Mesenchymal stem cell (in vitro differentiated cells and primary cell): ENCODE data around the gene FBXO8.

ENCODE experiments used
- DNase-seq: peaks from one replicate; pipeline ENCODE4 v3.0.0-alpha.2; 2013
- H2AFZ ChIP-seq: one replicate; pipeline ENCODE4 v1.6.1; 2013; ENCODE audit warnings: low read depth, mild to moderate bottlenecking, control low read depth, inconsistent platforms, low read length, moderate library complexity
- H2AK5ac ChIP-seq: 2 replicates; pipeline ENCODE4 v1.6.1; 2013; ENCODE audit warnings: low read length, moderate library complexity, mild to moderate bottlenecking, inconsistent platforms; ENCODE audit not compliant: severe bottlenecking
- H2BK120ac ChIP-seq: one replicate; pipeline ENCODE4 v1.6.1; 2013; ENCODE audit warnings: low read depth, mild to moderate bottlenecking, inconsistent platforms, low read length, moderate library complexity
- H2BK12ac ChIP-seq, 2 experiments: one replicate each; pipeline ENCODE4 v1.6.1; 2013; ENCODE audit warnings: inconsistent platforms in 2 of 2, low read length in 2 of 2, mild to moderate bottlenecking in 2 of 2, moderate library complexity in 2 of 2, control low read depth in 1 of 2
- H2BK15ac ChIP-seq: one replicate; pipeline ENCODE4 v1.6.1; 2013; ENCODE audit warnings: mild to moderate bottlenecking, low read depth, inconsistent platforms; ENCODE audit not compliant: poor library complexity, severe bottlenecking
- H2BK5ac ChIP-seq: 2 replicates; pipeline ENCODE4 v1.6.1; 2013; ENCODE audit warnings: low read depth, mild to moderate bottlenecking, low read length, control low read depth, inconsistent platforms; ENCODE audit not compliant: poor library complexity, severe bottlenecking
- H3K14ac ChIP-seq, 2 experiments: one replicate each; pipeline ENCODE4 v1.6.1; 2013; ENCODE audit warnings: inconsistent platforms in 2 of 2, low read length in 2 of 2, control low read depth in 1 of 2, mild to moderate bottlenecking in 1 of 2, moderate library complexity in 1 of 2
- H3K18ac ChIP-seq, 2 experiments: one replicate each; pipeline ENCODE4 v1.6.1; 2013; ENCODE audit warnings: inconsistent platforms in 2 of 2, low read length in 2 of 2, control low read depth in 1 of 2, low read depth in 1 of 2, mild to moderate bottlenecking in 1 of 2
- H3K23ac ChIP-seq, 2 experiments: one replicate each; pipeline ENCODE4 v1.6.1; 2013; ENCODE audit warnings: inconsistent platforms in 2 of 2, low read length in 2 of 2, mild to moderate bottlenecking in 2 of 2, moderate library complexity in 2 of 2, control low read depth in 1 of 2
- H3K27ac ChIP-seq: 2 replicates; pipeline ENCODE4 v1.5.1; 2013; ENCODE audit warnings: mild to moderate bottlenecking, moderate library complexity, low read length, control low read depth, inconsistent platforms; ENCODE audit not compliant: poor library complexity, severe bottlenecking
- H3K27me3 ChIP-seq, 2 experiments: 2 replicates each; pipeline versions ENCODE4 v1.6.1 to v1.7.0; 2013; ENCODE audit warnings: low read length in 2 of 2, mild to moderate bottlenecking in 2 of 2, moderate library complexity in 2 of 2, control low read depth in 1 of 2, inconsistent platforms in 1 of 2; ENCODE audit not compliant: control insufficient read depth in 1 of 2, insufficient read depth in 1 of 2
- H3K36me3 ChIP-seq, 2 experiments: 2 replicates each; pipeline versions ENCODE4 v1.6.1 to v1.7.0; 2013; ENCODE audit warnings: low read length in 2 of 2, control low read depth in 1 of 2, inconsistent platforms in 1 of 2, low read depth in 1 of 2, mild to moderate bottlenecking in 1 of 2; ENCODE audit not compliant: insufficient read depth in 2 of 2, control insufficient read depth in 1 of 2
- H3K4ac ChIP-seq, 2 experiments: one replicate each; pipeline ENCODE4 v1.6.1; 2013; ENCODE audit warnings: inconsistent platforms in 2 of 2, low read length in 2 of 2, mild to moderate bottlenecking in 2 of 2, moderate library complexity in 2 of 2, control low read depth in 1 of 2, low read depth in 1 of 2
- H3K4me1 ChIP-seq: 2 replicates; pipeline ENCODE4 v1.6.1; 2013; ENCODE audit warnings: low read depth, low read length, control low read depth; ENCODE audit not compliant: control insufficient read depth, insufficient read depth
- H3K4me2 ChIP-seq: 2 replicates; pipeline ENCODE4 v1.6.1; 2013; ENCODE audit warnings: low read length, mild to moderate bottlenecking, inconsistent platforms; ENCODE audit not compliant: poor library complexity, severe bottlenecking
- H3K4me3 ChIP-seq, 2 experiments: 2 replicates each; pipeline versions ENCODE4 v1.5.1 to v1.7.0; 2013; ENCODE audit warnings: low read length in 2 of 2, mild to moderate bottlenecking in 2 of 2, control low read depth in 1 of 2, low read depth in 1 of 2; ENCODE audit not compliant: insufficient read depth in 1 of 2
- H3K79me1 ChIP-seq: replicated peaks from 2 replicates; pipeline ENCODE4 v1.6.1; 2013; ENCODE audit warnings: mild to moderate bottlenecking, control low read depth, low read length, inconsistent platforms; ENCODE audit not compliant: poor library complexity, severe bottlenecking
- H3K9ac ChIP-seq: 2 replicates; pipeline ENCODE4 v1.7.0; 2013; ENCODE audit warnings: mild to moderate bottlenecking, low read length, moderate library complexity
- H3K9me3 ChIP-seq: 2 replicates; pipeline ENCODE4 v1.7.0; 2013; ENCODE audit warnings: mild to moderate bottlenecking, low read length; ENCODE audit not compliant: control insufficient read depth
- H4K8ac ChIP-seq: one replicate; pipeline ENCODE4 v1.6.1; 2013; ENCODE audit warnings: inconsistent platforms, mild to moderate bottlenecking, low read length, moderate library complexity
- H4K91ac ChIP-seq: one replicate; pipeline ENCODE4 v1.6.1; 2013; ENCODE audit warnings: mild to moderate bottlenecking, low read length, inconsistent platforms
- WGBS: methylation state at CpG from one replicate; pipeline ENCODE4 v1.1.7; 2013; ENCODE audit warnings: mixed read lengths; 5-methylcytosine and 5-hydroxymethylcytosine counted together

FBXO8 gene

GRCh38 chr4:174245714-174246113, 37.8 kb downstream of the FBXO8 start:
- H3K79me1 ChIP-seq = no peaks in the 10 kb centered on the region
- H2BK120ac ChIP-seq = no peak overlapping the region
- H4K91ac ChIP-seq = no peak overlapping the region
- H3K14ac ChIP-seq = no peak overlapping the region
- no peak overlapping the region for H3K27ac ChIP-seq
- H4K8ac ChIP-seq = no peak overlapping the region
- WGBS = no CpG with 5 or more reads among the region's 1 CpG
- H3K36me3 ChIP-seq = peaks cover 0 to 1% of the 10 kb centered on the region in 2 experiments
- no peak overlapping the region for H3K18ac ChIP-seq
- H3K4me1 ChIP-seq = no peaks in the 10 kb centered on the region
- DNase-seq = no peak
- H3K9ac ChIP-seq = no peak overlapping the region
- no peak overlapping the region for H3K23ac ChIP-seq
- H3K4ac ChIP-seq = no peak overlapping the region
- no peaks in the 10 kb centered on the region for H3K9me3 ChIP-seq
- no peak overlapping the region for H2AK5ac ChIP-seq
- H2BK12ac ChIP-seq = no peak overlapping the region
- no peak overlapping the region for H2BK15ac ChIP-seq
- no peak overlapping the region for H3K4me3 ChIP-seq
- no peak overlapping the region for H3K4me2 ChIP-seq
- H2AFZ ChIP-seq = no peak overlapping the region
- H3K27me3 ChIP-seq = no peaks in the 10 kb centered on the region
- H2BK5ac ChIP-seq = no peak overlapping the region

GRCh38 chr4:174244441-174244840, 39.0 kb downstream of the FBXO8 start:
- WGBS = no CpG with 5 or more reads among the region's 1 CpG
- H2BK5ac ChIP-seq = no peak overlapping the region
- H3K27ac ChIP-seq = no peak overlapping the region
- H3K18ac ChIP-seq = no peak overlapping the region
- DNase-seq = no peak
- H2BK120ac ChIP-seq = no peak overlapping the region
- H3K9ac ChIP-seq = no peak overlapping the region
- H2BK12ac ChIP-seq = no peak overlapping the region
- H2BK15ac ChIP-seq = no peak overlapping the region
- no peak overlapping the region for H3K14ac ChIP-seq
- peaks cover 0 to 8% of the 10 kb centered on the region in 2 experiments for H3K36me3 ChIP-seq
- no peak overlapping the region for H2AFZ ChIP-seq
- H3K4me1 ChIP-seq = no peaks in the 10 kb centered on the region
- no peak overlapping the region for H3K4me3 ChIP-seq
- no peaks in the 10 kb centered on the region for H3K27me3 ChIP-seq
- no peak overlapping the region for H3K23ac ChIP-seq
- no peak overlapping the region for H4K8ac ChIP-seq
- H3K9me3 ChIP-seq = no peaks in the 10 kb centered on the region
- H2AK5ac ChIP-seq = no peak overlapping the region
- H4K91ac ChIP-seq = no peak overlapping the region
- peaks cover 1% of the 10 kb centered on the region for H3K79me1 ChIP-seq
- H3K4ac ChIP-seq = no peak overlapping the region
- no peak overlapping the region for H3K4me2 ChIP-seq

GRCh38 chr4:174241162-174241561, 42.3 kb downstream of the FBXO8 start:
- no peak overlapping the region for H3K9ac ChIP-seq
- H3K14ac ChIP-seq = no peak overlapping the region
- H3K27me3 ChIP-seq = no peaks in the 10 kb centered on the region
- WGBS = 82% methylated on average over 2 of the region's 3 CpGs
- no peak for DNase-seq
- H3K4me3 ChIP-seq = no peak overlapping the region
- H3K4me1 ChIP-seq = no peaks in the 10 kb centered on the region
- H3K36me3 ChIP-seq = peaks cover 0 to 32% of the 10 kb centered on the region in 2 experiments
- H3K4me2 ChIP-seq = no peak overlapping the region
- no peak overlapping the region for H2BK15ac ChIP-seq
- H4K8ac ChIP-seq = no peak overlapping the region
- no peak overlapping the region for H2AK5ac ChIP-seq
- no peak overlapping the region for H3K18ac ChIP-seq
- H2AFZ ChIP-seq = no peak overlapping the region
- no peak overlapping the region for H2BK12ac ChIP-seq
- H2BK120ac ChIP-seq = no peak overlapping the region
- no peak overlapping the region for H3K4ac ChIP-seq
- H3K27ac ChIP-seq = no peak overlapping the region
- peaks cover 1% of the 10 kb centered on the region for H3K79me1 ChIP-seq
- H4K91ac ChIP-seq = no peak overlapping the region
- no peak overlapping the region for H3K23ac ChIP-seq
- no peaks in the 10 kb centered on the region for H3K9me3 ChIP-seq
- no peak overlapping the region for H2BK5ac ChIP-seq

DNA sequence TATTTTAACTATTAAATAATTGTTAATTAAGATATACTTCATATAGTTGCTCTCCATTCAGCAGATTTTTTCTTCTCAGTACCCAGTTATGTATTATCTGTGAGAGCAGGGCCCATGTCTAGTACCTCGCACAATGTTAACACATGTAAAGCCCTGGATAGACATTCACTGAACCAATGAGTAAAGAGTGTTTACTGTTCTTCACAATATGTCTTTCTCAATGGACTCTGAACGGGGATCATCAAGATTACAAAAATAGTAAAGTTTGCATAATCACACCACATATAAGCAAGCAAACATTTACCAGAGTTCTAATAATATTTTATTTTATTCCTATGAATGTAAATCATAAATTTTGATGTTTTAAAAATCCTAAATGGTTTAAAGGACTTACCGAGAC, 47.1 kb downstream of the FBXO8 start:
- WGBS = 100% methylated on average over 1 of the region's 3 CpGs
- H3K4ac ChIP-seq = no peak overlapping the region
- H3K14ac ChIP-seq = no peak overlapping the region
- no peak overlapping the region for H2AK5ac ChIP-seq
- no peak overlapping the region for H3K23ac ChIP-seq
- no peak overlapping the region for H3K9ac ChIP-seq
- no peak overlapping the region for H2BK5ac ChIP-seq
- no peak overlapping the region for H4K91ac ChIP-seq
- H2AFZ ChIP-seq = no peak overlapping the region
- H3K27me3 ChIP-seq = no peaks in the 10 kb centered on the region
- peaks cover 1% of the 10 kb centered on the region for H3K79me1 ChIP-seq
- no peak overlapping the region for H2BK15ac ChIP-seq
- H3K18ac ChIP-seq = no peak overlapping the region
- H3K4me1 ChIP-seq = no peaks in the 10 kb centered on the region
- H3K27ac ChIP-seq = no peak overlapping the region
- H3K4me3 ChIP-seq = no peak overlapping the region
- no peak overlapping the region for H2BK120ac ChIP-seq
- no peak overlapping the region for H4K8ac ChIP-seq
- no peak overlapping the region for H2BK12ac ChIP-seq
- no peak for DNase-seq
- no peak overlapping the region for H3K4me2 ChIP-seq
- H3K9me3 ChIP-seq = no peaks in the 10 kb centered on the region
- H3K36me3 ChIP-seq = peaks cover 0 to 35% of the 10 kb centered on the region in 2 experiments
